Transverse colon (tissue), 4 donors: ENCODE measurements around the gene SLC37A1.

Source experiments
- EP300 ChIP-seq: sonication (generic); formaldehyde crosslinking; IDR thresholded peaks from one replicate; pipeline ENCODE4 v1.6.1; 2017; ENCODE audit warnings: antibody characterized with exemption, low read depth
- POLR2A ChIP-seq: fragments of 450-650 bp; IDR thresholded peaks from one replicate; pipeline ENCODE4 v1.6.1; 2016; ENCODE audit warnings: antibody characterized with exemption, mild to moderate bottlenecking, moderate library complexity
- POLR2AphosphoS5 ChIP-seq, 3 donors: sonication (generic); formaldehyde crosslinking; IDR thresholded peaks; one replicate each; pipeline ENCODE4 v1.6.1; 2016; ENCODE audit warnings: antibody characterized with exemption in 3 of 3
- TF ChIP-seq, protein P1 (sequence below), 5 experiments: fragments of 200-600 bp in 3 of 5; fragments of 450-650 bp in 2 of 5; sonication (generic) in 3 of 5; IDR thresholded peaks; 1 replicate in 2 of 5; 2 replicates in 3 of 5; pipeline ENCODE4 v1.5.1; 2016 to 2017; ENCODE audit warnings: antibody characterized with exemption in 5 of 5, inconsistent platforms in 3 of 5, mild to moderate bottlenecking in 2 of 5, moderate library complexity in 1 of 5

DNA sequence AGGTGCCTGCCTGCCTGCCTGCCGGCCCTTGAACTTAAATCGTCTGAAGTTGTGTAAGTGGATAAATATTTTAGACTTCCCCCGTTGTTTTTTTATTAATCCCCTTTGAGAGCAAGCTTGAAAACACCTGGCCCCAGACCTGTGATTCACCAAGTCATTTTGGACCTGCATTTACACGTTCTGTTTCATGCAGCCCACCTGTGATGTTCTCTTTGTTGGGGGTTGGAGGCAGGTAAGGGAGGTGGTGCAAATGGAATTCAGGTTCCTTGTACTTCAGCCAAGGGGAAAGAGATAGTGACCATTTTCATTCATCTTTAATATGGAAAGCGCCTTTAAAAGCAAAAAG lies 1.2 kb downstream of the SLC37A1 start:
- TF ChIP-seq, protein P1, sequence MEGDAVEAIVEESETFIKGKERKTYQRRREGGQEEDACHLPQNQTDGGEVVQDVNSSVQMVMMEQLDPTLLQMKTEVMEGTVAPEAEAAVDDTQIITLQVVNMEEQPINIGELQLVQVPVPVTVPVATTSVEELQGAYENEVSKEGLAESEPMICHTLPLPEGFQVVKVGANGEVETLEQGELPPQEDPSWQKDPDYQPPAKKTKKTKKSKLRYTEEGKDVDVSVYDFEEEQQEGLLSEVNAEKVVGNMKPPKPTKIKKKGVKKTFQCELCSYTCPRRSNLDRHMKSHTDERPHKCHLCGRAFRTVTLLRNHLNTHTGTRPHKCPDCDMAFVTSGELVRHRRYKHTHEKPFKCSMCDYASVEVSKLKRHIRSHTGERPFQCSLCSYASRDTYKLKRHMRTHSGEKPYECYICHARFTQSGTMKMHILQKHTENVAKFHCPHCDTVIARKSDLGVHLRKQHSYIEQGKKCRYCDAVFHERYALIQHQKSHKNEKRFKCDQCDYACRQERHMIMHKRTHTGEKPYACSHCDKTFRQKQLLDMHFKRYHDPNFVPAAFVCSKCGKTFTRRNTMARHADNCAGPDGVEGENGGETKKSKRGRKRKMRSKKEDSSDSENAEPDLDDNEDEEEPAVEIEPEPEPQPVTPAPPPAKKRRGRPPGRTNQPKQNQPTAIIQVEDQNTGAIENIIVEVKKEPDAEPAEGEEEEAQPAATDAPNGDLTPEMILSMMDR (IDR thresholded peaks at IDR 0.05): no peak
- TF ChIP-seq EP300 (no peak), POLR2AphosphoS5 (IDR thresholded peaks at IDR 0.05) (no peak), POLR2A (no peak)
